Activated CD4-positive, CD25-positive, alpha-beta regulatory T cell treated with anti-CD3 and anti-CD28 coated beads, Interleukin-2, amount 50 U/mL, for 16 hours (primary cell): Measurements from ENCODE around the gene UBE2C.
"Not testable (repeated sequence)": the region's sequence is repeated elsewhere in the genome, so short reads cannot be mapped to it uniquely, and the experiment has no call there.

Experiments
- DNase-seq: peaks from one replicate; pipeline ENCODE4 v3.0.0-alpha.2; 2020; ENCODE audit warnings: low read depth, low spot score

The UBE2C gene

DNA sequence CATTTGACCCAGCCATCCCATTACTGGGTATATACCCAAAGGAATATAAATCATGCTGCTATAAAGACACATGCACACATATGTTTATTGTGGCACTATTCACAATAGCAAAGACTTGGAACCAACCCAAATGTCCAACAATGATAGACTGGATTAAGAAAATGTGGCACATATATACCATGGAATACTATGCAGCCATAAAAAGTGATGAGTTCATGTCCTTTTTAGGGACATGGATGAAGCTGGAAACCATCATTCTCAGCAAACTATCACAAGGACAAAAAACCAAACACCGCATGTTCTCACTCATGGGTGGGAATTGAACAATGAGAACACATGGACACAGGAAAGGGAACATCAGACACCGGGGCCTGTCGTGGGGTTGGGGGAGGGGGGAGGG, 14.5 kb upstream of the UBE2C start:
- not testable (repeated sequence) for DNase-seq

DNA sequence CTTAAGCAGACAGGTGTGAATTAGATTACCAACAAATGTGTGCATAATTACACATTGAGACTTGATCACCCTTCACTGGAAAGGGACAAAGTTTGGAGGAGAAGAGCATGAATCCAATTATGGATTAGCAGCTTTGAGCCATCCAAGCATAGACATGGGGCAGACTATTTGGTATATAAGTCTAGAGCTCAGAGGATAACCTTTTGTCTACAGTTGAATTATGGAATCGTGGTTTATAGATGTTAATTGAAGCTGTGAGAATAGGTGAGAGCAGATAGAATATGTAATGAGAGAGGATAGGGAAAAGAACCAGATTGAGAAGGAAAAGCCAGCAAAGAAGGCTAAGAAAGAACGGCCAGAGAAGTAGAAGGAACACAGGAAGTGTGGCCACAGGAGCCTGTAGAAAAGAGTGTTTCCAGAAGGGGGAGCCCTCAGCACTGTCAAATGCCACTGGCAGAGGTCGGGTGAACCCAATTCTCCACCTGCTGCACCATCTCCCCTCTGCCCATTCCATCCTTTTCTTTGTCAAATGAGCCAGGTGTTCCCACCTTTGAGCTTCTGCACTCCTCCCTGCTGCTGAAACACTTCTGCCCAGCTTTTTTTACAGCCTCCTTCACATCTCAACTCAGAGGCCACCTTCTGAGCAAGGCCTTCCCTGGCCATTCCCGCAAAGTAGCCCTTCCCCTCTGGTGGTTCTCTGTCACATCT, 13.4 kb upstream of the UBE2C start:
- peak; percentile 43 for DNase-seq

GRCh38 chr20:45801851-45802250, 10.6 kb upstream of the UBE2C start:
- no peak for DNase-seq

GRCh38 chr20:45810191-45810970, 2.1 kb upstream of the UBE2C start:
- DNase-seq = no peak

DNA sequence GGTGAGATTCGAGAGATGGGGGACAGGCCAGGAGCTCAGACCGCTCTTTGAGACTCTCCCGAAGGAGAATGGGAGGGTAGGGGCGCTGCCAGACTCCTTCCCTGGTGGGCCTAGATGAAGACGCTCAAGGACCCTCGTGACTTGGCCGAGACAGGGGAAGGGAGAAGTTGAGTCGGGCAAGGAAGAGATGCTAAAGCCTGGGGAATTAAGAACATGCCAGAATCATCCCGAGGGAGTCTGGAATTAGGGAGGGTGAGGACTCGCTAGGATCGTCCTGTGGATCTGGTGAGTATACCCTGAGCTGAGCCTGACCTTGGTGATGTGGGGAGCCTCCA, 529 bp downstream of the UBE2C start:
- no peak for DNase-seq

GRCh38 chr20:45813489-45813888, 1.0 kb downstream of the UBE2C start:
- DNase-seq = no peak

- no peak for DNase-seq
Measured at GRCh38 chr20:45814314-45814713, 1.9 kb downstream of the UBE2C start.

- DNase-seq = no peak
Measured at GRCh38 chr20:45816951-45817350, 4.5 kb downstream of the UBE2C start.

DNA sequence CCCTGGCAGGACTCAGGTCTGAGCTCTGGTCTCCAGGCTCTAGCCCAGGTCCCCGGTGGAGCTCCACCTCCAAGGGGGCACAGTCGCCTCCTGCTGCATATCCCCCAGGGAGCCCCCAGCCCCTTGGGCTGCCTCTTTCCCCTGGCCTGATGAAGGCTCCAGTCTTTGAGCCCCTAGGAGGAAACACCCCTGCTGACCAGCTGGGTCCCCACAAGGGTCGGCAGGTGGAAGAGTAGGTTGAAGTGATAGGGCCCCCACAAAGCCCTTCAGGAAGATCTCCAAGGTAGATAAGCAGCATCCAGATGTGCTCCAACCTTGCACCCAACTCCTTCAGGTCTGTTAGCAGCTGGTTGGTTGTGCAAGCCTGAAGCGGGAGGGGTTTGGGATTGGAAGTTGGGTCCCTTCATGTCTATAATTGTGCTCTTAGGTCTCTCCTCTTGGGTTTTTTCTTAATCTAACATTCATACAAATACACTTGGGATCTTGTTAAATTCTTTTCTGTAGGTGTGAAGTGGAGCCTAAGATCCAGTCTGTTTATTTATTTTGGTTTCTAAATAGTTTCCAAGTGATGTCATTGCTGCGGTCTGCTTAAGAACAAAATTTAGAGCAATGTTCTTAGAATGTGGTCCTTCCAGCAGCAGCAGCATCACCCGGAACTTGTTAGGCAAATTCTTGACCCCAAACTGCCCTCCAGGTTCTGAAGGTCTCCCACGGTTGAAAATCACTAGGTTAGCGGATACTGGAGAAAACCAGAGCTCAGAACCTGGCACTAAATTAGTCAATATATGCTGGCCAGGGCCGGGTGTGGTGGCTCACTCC, 5.1 kb downstream of the UBE2C start:
- DNase-seq = no peak

GRCh38 chr20:45818239-45818638, 5.8 kb downstream of the UBE2C start:
- DNase-seq = no peak

GRCh38 chr20:45819466-45819865, 7.0 kb downstream of the UBE2C start:
- DNase-seq = no peak

GRCh38 chr20:45821947-45822346, 9.5 kb downstream of the UBE2C start:
- no peak for DNase-seq

DNA sequence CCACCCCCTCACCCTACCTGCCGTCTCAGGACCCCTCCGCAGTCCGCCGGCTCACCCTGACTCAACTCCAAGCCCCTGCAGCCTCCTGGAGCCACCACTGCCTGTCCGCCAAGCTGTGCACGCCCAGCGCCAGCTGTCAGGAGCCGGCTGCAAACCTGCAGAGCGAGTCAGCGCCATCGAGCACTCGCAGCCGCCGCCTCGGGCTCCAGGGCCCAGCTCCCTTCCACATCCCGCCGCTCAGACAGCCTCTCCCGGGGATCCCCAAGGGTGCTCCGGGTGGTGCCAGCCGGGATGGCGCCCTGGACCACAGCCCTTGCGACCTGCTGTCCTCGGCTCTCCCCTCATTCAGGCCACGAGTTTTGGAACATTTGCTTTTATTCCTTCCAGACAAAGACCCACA, 10.4 kb downstream of the UBE2C start:
- DNase-seq = no peak

DNA sequence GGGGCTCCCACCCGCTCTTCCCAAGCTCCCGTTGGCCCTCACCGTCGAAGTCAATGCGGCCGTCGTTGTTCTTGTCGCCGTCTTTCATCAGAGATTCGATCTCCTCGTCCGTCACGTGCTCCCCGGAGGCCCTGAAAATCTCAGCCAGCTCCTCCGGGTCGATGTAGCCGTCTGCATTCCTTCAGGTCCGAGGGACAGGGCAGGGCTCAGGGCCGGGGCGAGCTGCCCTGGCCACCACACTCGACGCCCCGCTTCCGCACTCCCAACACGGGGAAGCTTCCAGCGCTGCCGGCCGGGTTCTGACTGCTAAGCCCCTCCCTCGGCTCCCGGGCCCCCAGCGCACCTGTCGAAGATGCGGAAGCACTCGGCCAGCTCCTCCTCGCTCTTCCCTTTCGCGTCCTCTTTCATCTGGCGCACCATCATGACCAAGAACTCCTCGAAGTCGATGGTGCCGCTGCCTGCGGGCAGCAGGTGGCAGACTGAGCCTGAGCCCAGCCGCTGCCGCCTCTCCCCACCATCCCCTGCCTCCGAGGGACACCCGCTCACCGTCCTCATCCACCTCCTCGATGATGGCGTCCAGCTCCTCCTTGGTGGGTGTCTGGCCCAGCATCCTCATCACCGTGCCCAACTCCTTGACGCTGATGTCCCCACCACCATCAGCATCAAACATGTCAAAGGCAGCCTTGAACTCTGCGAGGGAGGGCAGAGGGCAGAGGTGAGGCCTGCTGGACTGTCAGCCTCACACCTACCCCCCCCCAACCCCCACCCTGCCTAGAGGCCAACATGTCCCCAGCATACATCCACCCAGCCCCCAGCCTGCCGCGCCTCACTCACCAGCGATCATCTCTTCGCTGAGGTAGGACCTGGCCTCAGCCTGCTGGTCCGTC, 11.7 kb downstream of the UBE2C start:
- no peak for DNase-seq

DNA sequence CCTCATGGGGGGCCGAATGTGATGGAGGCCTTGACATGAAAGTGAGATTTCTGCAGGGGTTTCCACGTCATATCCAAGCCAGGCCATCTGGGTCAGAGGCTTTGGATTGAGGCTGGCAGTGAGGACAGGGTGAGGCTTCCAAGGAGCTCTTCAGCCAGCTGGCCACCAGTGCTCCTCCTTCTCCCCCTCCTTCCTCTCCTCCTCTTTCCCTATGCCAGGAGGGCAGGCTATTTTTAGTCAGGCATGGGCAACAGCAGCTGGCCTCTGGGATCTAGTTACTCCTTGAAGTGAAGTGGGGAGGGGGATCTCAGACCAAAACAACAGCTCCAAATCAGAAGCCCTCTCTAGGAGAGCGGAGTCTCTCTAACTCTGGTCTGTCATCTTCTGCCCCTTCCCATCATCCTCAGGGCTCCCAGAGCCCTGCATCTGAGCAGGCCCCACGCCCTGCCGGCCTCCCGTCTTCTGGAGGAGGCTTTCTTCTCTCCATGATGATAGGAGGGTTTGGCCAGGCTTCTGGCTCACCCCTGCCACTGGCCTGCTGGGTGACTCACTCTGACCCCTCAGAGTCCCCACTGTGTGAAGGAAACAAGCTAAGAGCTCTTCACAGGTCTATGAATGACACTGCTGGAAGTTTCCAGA, 14.1 kb downstream of the UBE2C start:
- no peak for DNase-seq

DNA sequence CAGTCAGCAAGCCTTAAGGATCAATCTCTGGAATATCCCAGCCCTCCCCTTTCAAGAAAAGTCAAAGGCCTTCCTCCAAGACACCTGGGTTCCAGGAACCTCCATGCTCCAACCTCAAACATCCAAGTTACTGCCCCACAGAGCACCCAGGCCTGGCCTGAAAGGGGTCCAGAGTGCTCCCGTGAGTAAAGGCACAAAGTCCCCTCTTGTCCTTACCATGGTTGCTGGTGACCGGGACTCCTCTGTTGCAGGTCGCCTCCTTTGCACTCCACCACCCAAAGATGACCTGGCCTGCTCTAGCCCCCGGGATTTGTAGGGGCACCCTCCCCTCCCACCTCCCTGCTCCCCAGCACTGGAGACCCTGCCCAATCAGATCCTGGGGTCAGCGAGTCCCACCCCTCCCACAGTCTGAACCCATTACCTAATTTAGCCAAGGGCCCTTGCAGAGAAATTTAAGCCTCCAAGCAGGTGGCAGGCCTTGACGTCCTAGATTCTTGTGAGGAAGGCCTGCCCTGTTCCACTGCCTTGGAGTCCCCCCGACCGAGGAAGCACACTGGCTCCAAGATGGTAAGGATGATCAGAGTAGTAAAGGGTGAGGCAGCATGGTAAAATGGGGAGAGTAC, 14.7 kb downstream of the UBE2C start, which contains the start of gene TNNC2:
TSS of gene TNNC2 (minus strand) at position 283 of the 623 bp plus-strand sequence. CDS start at position 219, 64 bp downstream.
- DNase-seq = no peak

DNA sequence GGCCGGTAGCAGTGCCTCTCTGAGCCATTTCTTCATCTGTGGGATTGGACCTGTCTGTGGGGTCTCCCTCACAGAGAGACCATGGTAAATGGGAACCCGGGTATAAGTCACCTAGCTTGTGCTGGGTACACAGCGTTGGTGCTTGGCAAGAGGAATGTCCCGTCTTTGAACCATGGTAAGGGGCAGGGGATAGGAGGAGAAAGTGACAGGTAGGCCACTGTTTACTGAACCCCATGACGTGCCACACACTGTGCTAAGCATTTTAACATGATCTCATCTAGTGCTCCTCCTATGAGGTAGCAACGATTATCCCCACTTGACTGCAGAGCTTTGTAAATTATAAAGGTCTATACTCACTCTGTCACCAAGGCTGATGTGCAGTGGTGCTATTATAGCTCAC, 15.3 kb downstream of the UBE2C start:
- DNase-seq = no peak

DNA sequence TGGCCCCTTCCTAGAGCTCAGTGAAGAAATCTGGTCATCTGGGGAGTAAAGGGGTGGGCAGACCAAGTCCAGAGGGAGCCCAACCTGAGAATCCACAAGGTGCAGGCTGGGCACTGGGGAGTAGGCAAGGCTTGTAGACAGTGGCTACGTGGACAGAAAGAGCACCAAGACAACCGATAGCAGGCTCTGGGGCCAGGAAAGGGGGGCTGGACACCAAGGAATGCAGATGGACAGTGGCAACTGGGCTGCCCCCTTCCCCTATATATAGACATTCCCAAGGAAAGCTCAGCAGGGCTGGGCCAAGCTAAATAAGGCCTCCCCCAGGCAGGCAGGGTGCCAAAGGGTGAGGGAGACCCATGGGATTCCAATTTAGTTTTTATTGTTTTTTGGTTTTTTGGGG, 16.1 kb downstream of the UBE2C start:
- no peak for DNase-seq

GRCh38 chr20:45829673-45830106, 17.2 kb downstream of the UBE2C start:
- not testable (repeated sequence) for DNase-seq

- no peak for DNase-seq
Measured at GRCh38 chr20:45832619-45833018, 20.2 kb downstream of the UBE2C start.
